Right atrium auricular region (tissue), 2 donors: Measurements from ENCODE around the gene RGS16. TPM values are rescaled to one million over a fixed set of nuclear protein-coding genes. Genes with fewer than 3 reads are reported as not detected.
A peak's percentile ranks its signal among the peaks of the same experiment; 100 is the strongest.

Experiments
- DNase-seq: peaks from one replicate; pipeline ENCODE4 v3.0.0-alpha.2; 2019; ENCODE audit warnings: low spot score
- H3K27ac ChIP-seq, 2 donors: fragments of 200-600 bp; sonication (generic); 1 replicate in 1 of 2; 2 replicates in 1 of 2; pipeline ENCODE4 v1.5.1; 2016 to 2019
- H3K27me3 ChIP-seq, 2 donors: fragments of 200-600 bp; sonication (generic); one replicate each; pipeline versions ENCODE4 v1.5.1 to v1.6.0; 2017 to 2019
- H3K36me3 ChIP-seq: fragments of 200-600 bp; sonication (generic); one replicate; pipeline ENCODE4 v1.5.1; 2016
- H3K4me1 ChIP-seq, 2 donors: fragments of 200-600 bp; sonication (generic); one replicate each; pipeline versions ENCODE4 v1.5.1 to v1.6.0; 2017 to 2019
- H3K4me3 ChIP-seq, 2 donors: fragments of 200-600 bp; sonication (generic); 1 replicate in 1 of 2; 2 replicates in 1 of 2; pipeline ENCODE4 v1.5.1; 2017 to 2019; ENCODE audit warnings: mild to moderate bottlenecking in 1 of 2, moderate library complexity in 1 of 2
- H3K9me3 ChIP-seq, 2 donors: fragments of 200-600 bp; sonication (generic); one replicate each; pipeline ENCODE4 v1.5.1; 2019
- total RNA-seq, 2 donors: library from RNA; depleted of rRNA; stranded (reverse); fragments of >200 nt; gene quantifications; one replicate each; pipeline ENCODE4 v1.1.0, GENCODE V29; 2016
- TF ChIP-seq, protein P1 (sequence below), 2 donors: fragments of 200-600 bp; sonication (generic); IDR thresholded peaks; one replicate each; pipeline ENCODE4 v1.5.1; 2019; ENCODE audit warnings: antibody characterized with exemption in 2 of 2

The RGS16 gene
- total RNA-seq, 2 donors from 2014 or later: 1.4 to 2.2 TPM

DNA sequence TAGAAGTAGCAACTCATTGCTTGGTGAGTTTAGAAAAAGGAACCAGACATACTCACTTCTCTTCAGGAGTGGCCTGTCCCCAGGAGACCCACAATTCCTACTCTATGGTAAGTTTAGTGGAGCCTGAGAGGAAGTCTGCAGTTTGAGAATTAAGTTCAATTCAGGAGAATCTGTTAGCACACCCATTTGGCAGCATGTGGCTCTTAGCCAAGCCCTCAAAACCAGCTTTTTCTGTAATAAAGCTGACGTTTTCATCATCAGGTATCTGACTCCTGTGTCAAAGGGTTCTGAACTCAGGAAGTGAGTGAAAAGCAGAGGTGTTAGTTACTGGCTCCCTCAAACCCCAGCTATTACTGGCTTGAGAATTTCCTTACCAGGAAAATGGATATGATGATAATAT is 20.4 kb upstream of the RGS16 start:
- Histone ChIP-seq H3K4me1 (peaks cover 0 to 27% of the 10 kb centered on the region in 2 donors), H3K36me3 (no peaks in the 10 kb centered on the region), H3K27ac (no peak overlapping the region), H3K27me3 (no peaks in the 10 kb centered on the region), H3K9me3 (no peaks in the 10 kb centered on the region), H3K4me3 (no peak overlapping the region)
- DNase-seq: no peak
- TF ChIP-seq, protein P1, sequence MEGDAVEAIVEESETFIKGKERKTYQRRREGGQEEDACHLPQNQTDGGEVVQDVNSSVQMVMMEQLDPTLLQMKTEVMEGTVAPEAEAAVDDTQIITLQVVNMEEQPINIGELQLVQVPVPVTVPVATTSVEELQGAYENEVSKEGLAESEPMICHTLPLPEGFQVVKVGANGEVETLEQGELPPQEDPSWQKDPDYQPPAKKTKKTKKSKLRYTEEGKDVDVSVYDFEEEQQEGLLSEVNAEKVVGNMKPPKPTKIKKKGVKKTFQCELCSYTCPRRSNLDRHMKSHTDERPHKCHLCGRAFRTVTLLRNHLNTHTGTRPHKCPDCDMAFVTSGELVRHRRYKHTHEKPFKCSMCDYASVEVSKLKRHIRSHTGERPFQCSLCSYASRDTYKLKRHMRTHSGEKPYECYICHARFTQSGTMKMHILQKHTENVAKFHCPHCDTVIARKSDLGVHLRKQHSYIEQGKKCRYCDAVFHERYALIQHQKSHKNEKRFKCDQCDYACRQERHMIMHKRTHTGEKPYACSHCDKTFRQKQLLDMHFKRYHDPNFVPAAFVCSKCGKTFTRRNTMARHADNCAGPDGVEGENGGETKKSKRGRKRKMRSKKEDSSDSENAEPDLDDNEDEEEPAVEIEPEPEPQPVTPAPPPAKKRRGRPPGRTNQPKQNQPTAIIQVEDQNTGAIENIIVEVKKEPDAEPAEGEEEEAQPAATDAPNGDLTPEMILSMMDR (IDR thresholded peaks at IDR 0.05): no peak

DNA sequence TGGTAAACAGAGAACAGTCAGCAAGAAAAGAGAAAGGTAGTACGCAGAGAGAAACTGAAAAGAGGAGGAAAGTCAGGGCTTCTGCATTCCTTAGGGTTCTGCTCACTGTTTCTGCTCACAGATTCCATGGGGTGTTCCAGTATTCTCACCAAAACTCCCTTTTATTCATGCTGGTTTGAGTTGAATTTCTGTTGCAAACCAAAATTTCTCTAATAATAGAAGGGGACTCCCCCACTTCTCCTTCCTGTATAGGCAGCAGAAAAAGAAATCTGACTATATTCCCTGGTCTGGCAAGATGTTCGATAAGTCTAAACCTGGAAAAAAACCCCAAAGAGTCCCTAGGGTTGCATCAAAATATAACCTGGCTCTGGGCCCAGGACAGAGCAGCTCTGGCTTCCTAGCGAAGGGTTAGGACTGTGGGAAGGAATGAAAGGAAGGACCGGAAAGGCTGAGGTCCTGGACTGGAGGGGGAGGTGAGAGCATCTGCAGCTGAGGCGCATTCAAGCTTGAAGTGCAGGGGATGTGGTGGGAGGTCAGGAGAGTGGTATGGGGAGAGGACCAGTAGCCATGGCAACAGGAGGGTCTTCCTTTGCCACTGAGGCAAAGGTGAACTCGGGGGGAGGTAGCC is 18.8 kb upstream of the RGS16 start:
- Histone ChIP-seq H3K27ac (no peak overlapping the region), H3K4me1 (peaks cover 0 to 26% of the 10 kb centered on the region in 2 donors), H3K27me3 (no peaks in the 10 kb centered on the region), H3K4me3 (no peak overlapping the region), H3K36me3 (no peaks in the 10 kb centered on the region), H3K9me3 (no peaks in the 10 kb centered on the region)
- DNase-seq: no peak
- TF ChIP-seq, protein P1 (IDR thresholded peaks at IDR 0.05): no peak

DNA sequence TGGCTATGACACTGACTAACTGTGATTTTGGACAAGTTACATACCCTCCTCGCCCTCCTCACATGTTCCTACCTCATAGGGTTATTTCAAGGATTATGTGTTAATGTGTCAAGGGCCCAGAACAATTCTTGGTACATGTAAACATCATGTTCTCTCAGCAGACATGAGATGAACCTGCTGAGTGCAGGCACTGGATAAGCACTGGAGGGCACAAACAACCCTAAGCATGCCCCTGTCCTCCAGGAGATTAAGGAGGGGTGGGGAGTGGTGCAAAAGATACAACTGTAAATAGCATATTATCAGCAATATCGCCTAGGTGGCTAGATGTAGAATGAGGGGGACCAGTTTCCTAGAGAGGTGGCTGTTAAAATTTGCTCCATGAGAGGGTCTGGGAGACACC is 17.7 kb upstream of the RGS16 start:
- Histone ChIP-seq H3K4me3 (no peak overlapping the region), H3K36me3 (no peaks in the 10 kb centered on the region), H3K27me3 (no peaks in the 10 kb centered on the region), H3K9me3 (no peaks in the 10 kb centered on the region), H3K27ac (no peak overlapping the region), H3K4me1 (peaks cover 0 to 35% of the 10 kb centered on the region in 2 donors)
- TF ChIP-seq, protein P1 (IDR thresholded peaks at IDR 0.05): no peak
- DNase-seq: no peak

DNA sequence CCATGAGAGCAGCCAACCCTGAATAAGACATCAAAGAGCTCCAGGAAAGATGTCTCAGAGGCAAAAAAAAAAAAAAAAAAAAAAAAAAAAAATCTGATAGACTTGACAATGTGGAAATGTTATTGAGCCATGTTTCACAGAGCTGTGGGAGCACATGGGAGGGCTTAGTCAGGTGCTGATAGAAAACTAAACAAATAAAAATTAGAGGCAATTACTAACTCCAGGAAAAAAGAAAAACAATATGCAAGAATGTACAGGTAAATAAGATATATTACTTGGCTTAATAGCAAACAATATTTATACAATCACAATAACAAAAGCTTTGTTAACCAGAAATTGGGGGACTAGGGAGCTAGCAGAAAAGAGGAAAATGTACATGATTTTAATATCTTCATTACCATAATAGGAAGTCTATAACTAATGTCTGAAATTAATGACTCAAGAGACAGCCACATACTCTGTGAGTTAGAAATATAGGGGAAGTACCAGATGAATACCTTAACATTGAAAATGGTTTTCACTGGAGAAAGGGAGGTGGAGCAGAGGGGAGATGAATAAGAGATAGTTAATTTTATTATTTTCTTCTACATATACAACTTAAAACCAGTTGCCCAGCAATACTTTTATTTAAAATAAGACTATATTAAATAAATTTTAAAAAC is 16.9 kb upstream of the RGS16 start:
- no peak overlapping the region for H3K27ac ChIP-seq
- no peaks in the 10 kb centered on the region for H3K9me3 ChIP-seq
- no peaks in the 10 kb centered on the region for H3K36me3 ChIP-seq
- peaks cover 0 to 44% of the 10 kb centered on the region in 2 donors for H3K4me1 ChIP-seq
- no peak for DNase-seq
- H3K27me3 ChIP-seq: no peaks in the 10 kb centered on the region
- TF ChIP-seq, protein P1 (IDR thresholded peaks at IDR 0.05): no peak
- H3K4me3 ChIP-seq: no peak overlapping the region

DNA sequence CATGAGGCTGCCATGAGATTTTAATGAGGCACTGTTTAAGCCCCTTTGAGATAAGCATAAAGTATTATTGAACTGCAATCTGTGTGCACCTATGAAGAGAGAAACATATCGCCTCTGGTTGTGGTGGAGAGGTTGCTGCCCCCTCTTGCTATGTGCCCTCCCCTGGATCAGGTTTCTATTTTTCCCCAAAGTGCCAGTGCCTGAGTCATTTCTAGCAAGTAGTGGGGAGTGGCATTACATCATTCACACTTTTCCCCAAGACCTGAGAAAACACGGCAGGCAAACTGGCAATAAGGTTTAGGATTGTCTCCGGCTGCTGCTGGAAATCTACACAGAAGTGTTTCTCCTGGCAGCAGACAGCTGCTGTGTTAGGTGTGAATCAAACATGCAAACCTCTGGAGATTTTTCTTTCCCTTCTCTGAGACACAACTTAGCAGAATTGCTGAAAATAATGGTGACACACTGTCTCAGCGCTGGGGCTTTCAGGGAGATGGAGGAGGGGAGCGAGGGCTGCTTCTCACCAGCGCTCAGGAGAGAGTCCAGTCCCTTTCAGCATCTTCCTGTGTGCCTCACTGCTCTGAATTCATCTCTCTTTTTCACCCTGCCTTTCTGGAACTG is 13.7 kb upstream of the RGS16 start:
- no peaks in the 10 kb centered on the region for H3K27me3 ChIP-seq
- no peak for DNase-seq
- TF ChIP-seq, protein P1 (IDR thresholded peaks at IDR 0.05): no peak
- H3K9me3 ChIP-seq: no peaks in the 10 kb centered on the region
- H3K36me3 ChIP-seq: no peaks in the 10 kb centered on the region
- H3K27ac ChIP-seq: peak overlapping the region; percentile 21 to 34
- H3K4me3 ChIP-seq: no peak overlapping the region
- peaks cover 0 to 45% of the 10 kb centered on the region in 2 donors for H3K4me1 ChIP-seq
